Peyer's patch (tissue), 4 donors: ENCODE results near the gene B3GNT8. TPM values are rescaled to one million over a fixed set of nuclear protein-coding genes. Genes with fewer than 3 reads are reported as not detected.

ENCODE experiments used
- DNase-seq, 3 donors: peaks; one replicate each; pipeline ENCODE4 v3.0.0-alpha.2; 2017 to 2019
- H3K27ac ChIP-seq, 4 donors: fragments of 200-600 bp; sonication (generic); one replicate each; pipeline ENCODE4 v1.5.1; 2016 to 2019
- H3K27me3 ChIP-seq, 2 donors: fragments of 200-600 bp; sonication (generic); one replicate each; pipeline ENCODE4 v1.5.1; 2019
- H3K36me3 ChIP-seq, 3 donors: fragments of 200-600 bp; sonication (generic); one replicate each; pipeline ENCODE4 v1.5.1; 2016 to 2019
- H3K4me1 ChIP-seq, 4 donors: fragments of 200-600 bp; sonication (generic); one replicate each; pipeline ENCODE4 v1.5.1; 2016 to 2019
- H3K4me3 ChIP-seq, 4 donors: fragments of 200-600 bp; sonication (generic); 1 replicate in 3 of 4; 2 replicates in 1 of 4; pipeline ENCODE4 v1.5.1; 2016 to 2019; ENCODE audit warnings: mild to moderate bottlenecking in 1 of 4
- H3K9me3 ChIP-seq, 4 donors: fragments of 200-600 bp; sonication (generic); one replicate each; pipeline ENCODE4 v1.5.1; 2016 to 2019; ENCODE audit warnings: mild to moderate bottlenecking in 1 of 4
- POLR2A ChIP-seq, 2 donors: fragments of 450-650 bp; IDR thresholded peaks; one replicate each; pipeline ENCODE4 v1.5.1; 2017; ENCODE audit warnings: antibody characterized with exemption in 2 of 2, mild to moderate bottlenecking in 2 of 2, moderate library complexity in 2 of 2
- total RNA-seq, 4 donors: library from RNA; depleted of rRNA; stranded (reverse); fragments of >200 nt; gene quantifications; one replicate each; pipeline ENCODE4 v1.1.0, GENCODE V29; 2016
- TF ChIP-seq, protein P1 (sequence below), 6 experiments: fragments of 450-650 bp in 4 of 6; fragments of 200-600 bp in 2 of 6; sonication (generic) in 1 of 6; IDR thresholded peaks; one replicate each; pipeline ENCODE4 v1.5.1; 2017 to 2019; ENCODE audit warnings: antibody characterized with exemption in 6 of 6, mild to moderate bottlenecking in 3 of 6, moderate library complexity in 1 of 6

Gene B3GNT8
- total RNA-seq, 4 donors from 2014 or later, result 15.7 to 98.4 (median 62.8) TPM

- no peaks in the 10 kb centered on the region for H3K9me3 ChIP-seq
- peaks cover 0 to 10% (median 0%) of the 10 kb centered on the region in 3 donors for H3K36me3 ChIP-seq
- H3K4me1 ChIP-seq, result peaks cover 0 to 19% (median 4%) of the 10 kb centered on the region in 4 donors
- no peaks in the 10 kb centered on the region for H3K27me3 ChIP-seq
- H3K27ac ChIP-seq, result no peak overlapping the region
- peak overlapping the region in 1 of 4 donors; percentile 99 for H3K4me3 ChIP-seq
- no peak for DNase-seq
- no peak for TF ChIP-seq POLR2A (IDR thresholded peaks at IDR 0.05)
- TF ChIP-seq, protein P1, sequence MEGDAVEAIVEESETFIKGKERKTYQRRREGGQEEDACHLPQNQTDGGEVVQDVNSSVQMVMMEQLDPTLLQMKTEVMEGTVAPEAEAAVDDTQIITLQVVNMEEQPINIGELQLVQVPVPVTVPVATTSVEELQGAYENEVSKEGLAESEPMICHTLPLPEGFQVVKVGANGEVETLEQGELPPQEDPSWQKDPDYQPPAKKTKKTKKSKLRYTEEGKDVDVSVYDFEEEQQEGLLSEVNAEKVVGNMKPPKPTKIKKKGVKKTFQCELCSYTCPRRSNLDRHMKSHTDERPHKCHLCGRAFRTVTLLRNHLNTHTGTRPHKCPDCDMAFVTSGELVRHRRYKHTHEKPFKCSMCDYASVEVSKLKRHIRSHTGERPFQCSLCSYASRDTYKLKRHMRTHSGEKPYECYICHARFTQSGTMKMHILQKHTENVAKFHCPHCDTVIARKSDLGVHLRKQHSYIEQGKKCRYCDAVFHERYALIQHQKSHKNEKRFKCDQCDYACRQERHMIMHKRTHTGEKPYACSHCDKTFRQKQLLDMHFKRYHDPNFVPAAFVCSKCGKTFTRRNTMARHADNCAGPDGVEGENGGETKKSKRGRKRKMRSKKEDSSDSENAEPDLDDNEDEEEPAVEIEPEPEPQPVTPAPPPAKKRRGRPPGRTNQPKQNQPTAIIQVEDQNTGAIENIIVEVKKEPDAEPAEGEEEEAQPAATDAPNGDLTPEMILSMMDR (IDR thresholded peaks at IDR 0.05), result no peak
Observed at GRCh38 chr19:41399091-41399490, 28.1 kb downstream of the B3GNT8 start.

DNA sequence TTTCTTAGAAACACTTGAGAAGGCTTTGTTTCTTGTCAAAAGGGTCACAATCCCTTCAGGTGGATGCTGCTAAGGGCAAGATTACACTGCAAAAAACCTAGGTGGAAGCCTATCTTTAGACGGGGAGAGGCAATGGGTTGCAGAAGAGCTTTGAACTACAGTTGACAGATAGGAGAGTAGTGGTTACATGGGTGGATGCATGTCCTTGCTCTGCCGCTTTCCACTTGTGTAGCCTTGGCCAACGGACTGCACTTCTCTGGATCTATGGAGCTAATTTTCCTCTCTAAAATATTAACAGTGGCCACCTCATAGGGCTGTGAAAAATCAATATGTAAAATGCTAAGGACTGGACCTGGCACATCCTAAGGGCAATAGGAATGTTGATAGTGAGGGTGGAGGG, 28.6 kb downstream of the B3GNT8 start:
- Histone ChIP-seq H3K4me3 (peak overlapping the region; percentile 89 to 99 (median 92)), H3K9me3 (no peaks in the 10 kb centered on the region), H3K27ac (peak overlapping the region in 1 of 4 donors; percentile 86), H3K36me3 (peaks cover 0 to 10% (median 0%) of the 10 kb centered on the region in 3 donors), H3K4me1 (peaks cover 0 to 19% (median 4%) of the 10 kb centered on the region in 4 donors), H3K27me3 (no peaks in the 10 kb centered on the region)
- no peak for DNase-seq
- no peak for TF ChIP-seq POLR2A (IDR thresholded peaks at IDR 0.05)
- TF ChIP-seq, protein P1 (IDR thresholded peaks at IDR 0.05), result no peak

- H3K9me3 ChIP-seq, result no peaks in the 10 kb centered on the region
- H3K36me3 ChIP-seq, result peaks cover 0 to 10% (median 0%) of the 10 kb centered on the region in 3 donors
- peak overlapping the region; percentile 85 to 97 (median 86) for H3K27ac ChIP-seq
- TF ChIP-seq, protein P1 (IDR thresholded peaks at IDR 0.05), result no peak
- no peak for TF ChIP-seq POLR2A (IDR thresholded peaks at IDR 0.05)
- no peaks in the 10 kb centered on the region for H3K27me3 ChIP-seq
- H3K4me1 ChIP-seq, result peaks cover 0 to 19% (median 4%) of the 10 kb centered on the region in 4 donors
- DNase-seq, result no peak
- H3K4me3 ChIP-seq, result peak overlapping the region; percentile 89 to 99 (median 92)
Observed at GRCh38 chr19:41398050-41398418, 29.1 kb downstream of the B3GNT8 start.

DNA sequence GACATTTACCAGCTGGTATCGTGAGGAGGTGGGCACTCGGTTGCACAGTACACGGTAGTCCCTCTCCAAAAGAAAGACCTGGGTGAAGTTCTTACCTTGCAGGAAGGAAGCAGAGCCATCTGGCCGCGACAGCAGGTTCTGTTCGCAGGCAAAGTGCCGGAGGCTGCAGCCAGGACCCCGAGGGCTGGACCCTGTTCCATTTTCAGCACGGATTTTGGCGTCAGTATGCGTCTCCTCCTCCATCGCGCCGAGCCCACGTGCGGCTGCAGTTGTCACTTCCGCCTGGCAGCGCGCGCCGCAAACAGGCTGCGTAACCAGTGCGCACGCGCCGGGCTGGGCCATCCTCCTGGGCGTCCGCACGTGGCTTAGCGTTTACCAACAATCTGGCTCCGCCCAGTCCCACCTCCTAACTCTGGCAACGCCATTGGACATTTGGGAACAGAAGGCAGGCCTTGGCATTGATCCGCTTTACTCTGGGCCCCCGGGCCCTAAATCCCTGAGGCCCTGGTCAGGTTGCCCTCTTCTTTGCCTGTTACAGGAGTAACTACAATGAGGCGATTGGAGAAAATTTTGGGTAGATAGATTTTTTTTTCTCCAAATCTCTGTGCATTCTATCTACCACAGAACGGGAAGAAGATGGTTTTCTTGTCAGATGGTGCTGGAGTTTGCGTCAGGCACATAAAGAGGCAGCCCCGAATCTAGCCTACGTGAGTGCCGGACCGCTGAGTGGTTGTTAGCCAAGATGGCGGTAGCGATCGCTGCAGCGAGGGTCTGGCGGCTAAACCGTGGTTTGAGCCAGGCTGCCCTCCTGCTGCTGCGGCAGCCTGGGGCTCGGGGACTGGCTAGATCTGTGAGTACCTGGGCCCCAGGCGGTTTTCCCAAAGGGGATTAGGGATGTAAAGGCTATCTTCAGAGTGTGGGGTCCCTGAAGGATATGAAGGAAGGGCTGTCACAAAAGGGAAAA, 29.8 kb downstream of the B3GNT8 start, which contains the start of the genes BCKDHA and EXOSC5:
BCKDHA (plus strand) TSS at position 733 of the 964 bp plus-strand sequence; CDS start at position 743, 10 bp downstream.
EXOSC5 (minus strand) TSS at position 274 of the 964 bp plus-strand sequence; CDS start at position 243, 31 bp downstream.
- TF ChIP-seq, protein P1 (IDR thresholded peaks at IDR 0.05), result peak in 3 of 6 experiments; percentile 2 to 24 (median 17)
- TF ChIP-seq POLR2A (IDR thresholded peaks at IDR 0.05), result peak; percentile 29 to 62
- H3K4me1 ChIP-seq, result peaks cover 0 to 19% (median 4%) of the 10 kb centered on the region in 4 donors

GRCh38 chr19:41395355-41395754, 31.8 kb downstream of the B3GNT8 start:
- Histone ChIP-seq H3K36me3 (peaks cover 0 to 13% (median 0%) of the 10 kb centered on the region in 3 donors), H3K27me3 (no peaks in the 10 kb centered on the region), H3K4me3 (no peak overlapping the region), H3K27ac (no peak overlapping the region), H3K4me1 (peaks cover 0 to 19% (median 4%) of the 10 kb centered on the region in 4 donors), H3K9me3 (no peaks in the 10 kb centered on the region)
- TF ChIP-seq, protein P1 (IDR thresholded peaks at IDR 0.05), result no peak
- TF ChIP-seq POLR2A (IDR thresholded peaks at IDR 0.05), result no peak
- no peak for DNase-seq

More for the DNA sequence above, 29.8 kb downstream of the B3GNT8 start, which contains the start of the genes BCKDHA and EXOSC5:
- DNase-seq, result peak; percentile 98 to 100 (median 99)
- Histone ChIP-seq H3K27me3 (no peaks in the 10 kb centered on the region), H3K36me3 (peaks cover 0 to 5% (median 0%) of the 10 kb centered on the region in 3 donors), H3K4me3 (peak within 1 kb of the TSS; percentile 89 to 99 (median 92)), H3K9me3 (no peaks in the 10 kb centered on the region), H3K27ac (peak within 1 kb of the TSS; percentile 85 to 97 (median 86))
